Thoracic aorta (tissue), 2 donors: Measurements from ENCODE around the gene GNG4. TPM values are rescaled to one million over a fixed set of nuclear protein-coding genes. Genes with fewer than 3 reads are reported as not detected.

Source experiments
- ATAC-seq: fragments of 150-250 bp; one replicate; pipeline ENCODE4 v1.8.0; 2017; ENCODE audit warnings: low read depth; ENCODE audit not compliant: insufficient number of reproducible peaks, low FRiP score
- DNase-seq: peaks from one replicate; pipeline ENCODE4 v3.0.0-alpha.2; 2020; ENCODE audit warnings: low spot score
- H3K27ac ChIP-seq, 2 donors: fragments of 200-600 bp; sonication (generic); 1 replicate in 1 of 2; 2 replicates in 1 of 2; pipeline ENCODE4 v1.5.1; 2016; ENCODE audit warnings: mild to moderate bottlenecking in 2 of 2, moderate library complexity in 2 of 2
- H3K27me3 ChIP-seq: fragments of 200-600 bp; sonication (generic); replicated peaks from 2 replicates; pipeline ENCODE4 v1.6.0; 2016; ENCODE audit warnings: mild to moderate bottlenecking; ENCODE audit not compliant: insufficient read depth
- H3K36me3 ChIP-seq: fragments of 200-600 bp; sonication (generic); one replicate; pipeline ENCODE4 v1.5.1; 2016
- H3K4me1 ChIP-seq, 2 donors: fragments of 200-600 bp; sonication (generic); 1 replicate in 1 of 2; 2 replicates in 1 of 2; pipeline versions ENCODE4 v1.5.1 to v1.6.0; 2016; ENCODE audit warnings: low read depth in 2 of 2, mild to moderate bottlenecking in 1 of 2; ENCODE audit not compliant: control insufficient read depth in 1 of 2
- H3K4me3 ChIP-seq: fragments of 200-600 bp; sonication (generic); 2 replicates; pipeline ENCODE4 v1.5.1; 2016; ENCODE audit warnings: mild to moderate bottlenecking
- H3K9me3 ChIP-seq: fragments of 200-600 bp; sonication (generic); 2 replicates; pipeline ENCODE4 v1.5.1; 2016
- CTCF ChIP-seq: fragments of 200-600 bp; sonication (generic); IDR thresholded peaks from one replicate; pipeline ENCODE4 v1.5.1; 2019; ENCODE audit warnings: antibody characterized with exemption
- total RNA-seq, 2 donors: library from RNA; depleted of rRNA; stranded (reverse); fragments of >200 nt; gene quantifications; one replicate each; pipeline versions ENCODE4 v1.1.0 to v1.2.3, GENCODE V29; 2016

Gene GNG4
- total RNA-seq, 2 donors from 2014 or later: 0.28 TPM; not detected in 1

DNA sequence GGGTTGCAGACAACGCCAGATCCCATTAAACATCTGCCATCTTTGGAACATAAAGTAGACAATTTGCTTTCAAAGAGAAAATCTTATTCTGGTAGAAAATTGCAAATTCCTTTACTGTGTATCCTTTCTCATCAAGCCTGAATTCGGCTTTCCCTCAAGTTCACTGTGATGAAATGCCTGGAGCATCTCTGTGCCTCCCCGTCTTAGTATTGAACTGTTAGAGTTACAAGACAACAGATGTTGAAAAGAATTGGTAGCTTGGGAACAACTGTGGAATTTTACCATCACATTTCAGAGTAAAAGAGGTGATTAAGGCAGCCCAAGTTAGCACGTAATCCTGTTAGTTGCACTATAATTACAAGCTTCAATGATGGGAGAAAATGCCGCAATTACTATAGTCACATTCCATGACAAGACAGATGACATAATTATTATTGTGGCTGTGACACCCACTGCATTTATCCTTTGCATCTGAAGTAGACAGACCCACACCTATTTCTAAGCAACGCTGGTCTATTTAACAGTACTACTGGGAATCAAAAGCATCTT lies 90.9 kb downstream of the GNG4 start:
- no peak overlapping the region for H3K27ac ChIP-seq
- H3K4me1 ChIP-seq: no peaks in the 10 kb centered on the region
- ATAC-seq: no peak
- no peak overlapping the region for H3K4me3 ChIP-seq
- no peak for TF ChIP-seq CTCF
- no peak for DNase-seq
- H3K36me3 ChIP-seq: no peaks in the 10 kb centered on the region
- peaks cover 4% of the 10 kb centered on the region for H3K9me3 ChIP-seq
- no peaks in the 10 kb centered on the region for H3K27me3 ChIP-seq

DNA sequence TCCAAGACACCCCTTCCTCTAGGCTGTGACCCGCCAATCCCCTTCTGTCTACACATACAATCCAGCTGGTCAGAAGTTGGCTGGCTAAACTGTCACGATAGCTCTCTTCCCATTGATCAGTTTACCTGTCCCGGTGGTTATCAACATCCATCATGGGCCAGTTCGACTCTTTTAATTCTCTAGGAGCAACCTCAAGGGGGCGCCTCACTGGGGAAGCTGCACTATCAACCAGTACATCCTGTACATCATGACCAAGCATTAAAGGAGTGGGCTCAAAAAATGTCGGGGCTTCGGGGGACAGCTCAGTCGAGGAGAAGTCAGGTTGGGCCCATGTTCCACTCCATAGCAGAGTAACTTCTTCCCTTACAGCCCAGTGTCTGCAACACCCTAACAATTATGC lies 92.1 kb downstream of the GNG4 start:
- DNase-seq: no peak
- Histone ChIP-seq H3K36me3 (no peaks in the 10 kb centered on the region), H3K4me3 (no peak overlapping the region), H3K9me3 (no peaks in the 10 kb centered on the region), H3K4me1 (no peaks in the 10 kb centered on the region), H3K27ac (no peak overlapping the region), H3K27me3 (no peaks in the 10 kb centered on the region)
- TF ChIP-seq CTCF: no peak
- no peak for ATAC-seq

DNA sequence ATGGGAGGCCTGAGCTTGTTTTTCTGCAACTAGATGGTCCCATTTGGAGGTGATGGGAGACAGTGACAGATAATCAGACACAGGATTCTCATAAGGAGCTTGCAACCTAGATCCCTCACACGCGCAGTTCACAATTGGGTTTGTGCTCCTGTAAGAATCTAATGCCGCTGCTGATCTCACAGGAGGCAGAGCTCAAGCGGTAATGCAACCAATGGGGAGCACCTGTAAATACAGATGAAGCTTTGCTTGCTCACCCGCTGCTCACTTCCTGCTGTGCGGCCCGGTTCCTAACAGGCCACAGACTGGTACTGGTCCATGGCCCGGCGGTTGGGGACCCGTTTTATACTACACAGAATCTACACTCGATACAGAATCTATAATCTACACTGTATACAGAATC lies 92.8 kb downstream of the GNG4 start:
- no peaks in the 10 kb centered on the region for H3K9me3 ChIP-seq
- H3K4me1 ChIP-seq: no peaks in the 10 kb centered on the region
- ATAC-seq (no peak), DNase-seq (no peak)
- no peak for TF ChIP-seq CTCF
- H3K27ac ChIP-seq: no peak overlapping the region
- no peaks in the 10 kb centered on the region for H3K36me3 ChIP-seq
- H3K27me3 ChIP-seq: no peaks in the 10 kb centered on the region
- H3K4me3 ChIP-seq: no peak overlapping the region

- H3K9me3 ChIP-seq: no peaks in the 10 kb centered on the region
- DNase-seq (no peak), ATAC-seq (no peak)
- no peak for TF ChIP-seq CTCF
- H3K4me3 ChIP-seq: no peak overlapping the region
- H3K36me3 ChIP-seq: no peaks in the 10 kb centered on the region
- no peak overlapping the region for H3K27ac ChIP-seq
- H3K27me3 ChIP-seq: no peaks in the 10 kb centered on the region
- no peaks in the 10 kb centered on the region for H3K4me1 ChIP-seq
These were observed 96.5 kb downstream of the GNG4 start for GRCh38 chr1:235553112-235553551.

DNA sequence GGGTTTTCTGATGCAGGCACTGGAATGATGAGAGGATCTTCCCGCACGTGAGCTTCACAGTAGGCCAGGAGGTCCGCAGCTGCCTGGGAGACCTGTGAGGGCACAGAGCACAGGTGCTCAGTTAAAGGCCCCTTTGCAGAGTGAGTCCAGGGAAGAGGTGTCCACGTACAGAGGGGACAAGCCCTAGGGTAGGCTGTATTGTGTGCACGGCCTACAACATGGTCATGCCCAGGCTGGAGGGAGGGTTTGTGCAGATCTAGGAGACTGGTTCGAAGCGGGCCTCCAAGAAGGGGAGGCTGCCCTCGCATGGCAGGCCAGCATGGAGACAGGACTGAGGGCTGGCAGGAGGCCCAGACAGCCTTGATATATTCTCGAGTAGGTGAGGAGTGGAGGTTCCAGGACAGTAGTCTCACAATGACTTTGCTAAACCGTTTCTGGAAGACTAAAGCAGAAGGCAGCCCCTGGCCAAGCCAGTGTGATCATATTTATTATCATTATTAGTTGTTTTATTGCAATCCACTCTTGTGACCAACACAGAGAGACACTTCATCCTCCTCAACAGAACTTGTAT lies 97.4 kb downstream of the GNG4 start:
- H3K27ac ChIP-seq: no peak overlapping the region
- DNase-seq (no peak), ATAC-seq (no peak)
- no peak for TF ChIP-seq CTCF
- H3K27me3 ChIP-seq: no peaks in the 10 kb centered on the region
- H3K36me3 ChIP-seq: no peaks in the 10 kb centered on the region
- no peaks in the 10 kb centered on the region for H3K4me1 ChIP-seq
- H3K9me3 ChIP-seq: no peaks in the 10 kb centered on the region
- no peak overlapping the region for H3K4me3 ChIP-seq
